HEK293 (cell line): ENCODE results near the gene XCL2.
"Not testable (repeated sequence)": the region's sequence is repeated elsewhere in the genome, so short reads cannot be mapped to it uniquely, and the experiment has no call there.

Source experiments
- CTCF ChIA-PET: fragments of 350-600 bp; formaldehyde crosslinking; extraction: SDS; loops from one replicate; lab custom pipeline; 2021; ENCODE audit warnings: antibody characterized with exemption; lab: Yijun Ruan, JAX
- POLR2A ChIA-PET: fragments of 300-600 bp; formaldehyde crosslinking; extraction: SDS; loops from one replicate; lab custom pipeline; 2020; ENCODE audit warnings: antibody characterized with exemption, inconsistent platforms; lab: Yijun Ruan, JAX
- H3K27ac ChIP-seq: fragments of 200-500 bp; sonication (Bioruptor generic); 2 replicates; pipeline ENCODE4 v1.5.1; 2014; ENCODE audit warnings: low read depth, low read length, control low read depth, inconsistent platforms; ENCODE audit errors: extremely low read depth
- H3K36me3 ChIP-seq, 2 experiments: fragments of 200-500 bp in 1 of 2; sonication (Bioruptor generic) in 1 of 2; 1 replicate in 1 of 2; 2 replicates in 1 of 2; pipeline ENCODE4 v1.5.1; 2014 to 2017; ENCODE audit warnings: inconsistent platforms in 2 of 2, low read length in 2 of 2; ENCODE audit not compliant: control insufficient read depth in 2 of 2, insufficient read depth in 1 of 2
- H3K4me1 ChIP-seq: fragments of 200-500 bp; sonication (Bioruptor generic); 2 replicates; pipeline ENCODE4 v1.5.1; 2014; ENCODE audit warnings: mild to moderate bottlenecking, low read length, inconsistent platforms; ENCODE audit not compliant: control insufficient read depth, insufficient read depth
- H3K4me3 ChIP-seq: 2 replicates; pipeline ENCODE4 v1.5.1; 2011; ENCODE audit warnings: low read depth, mild to moderate bottlenecking, control low read depth, low read length, moderate library complexity
- H3K9me3 ChIP-seq: fragments of 200-500 bp; sonication (Bioruptor generic); 2 replicates; pipeline ENCODE4 v1.5.1; 2014; ENCODE audit warnings: low read depth, low read length, inconsistent platforms; ENCODE audit not compliant: control insufficient read depth, insufficient read depth
- FEZF1 ChIP-seq: fragments of 450-650 bp; formaldehyde crosslinking; IDR thresholded peaks from 2 replicates; pipeline ENCODE4 v1.5.1; 2016; ENCODE audit warnings: missing biosample characterization, missing genetic modification characterization
- GLIS2 ChIP-seq: fragments of 450-650 bp; formaldehyde crosslinking; IDR thresholded peaks from 2 replicates; pipeline ENCODE4 v1.5.1; 2016; ENCODE audit warnings: missing biosample characterization, missing genetic modification characterization
- HOXC10 ChIP-seq: sonication (generic); formaldehyde crosslinking; IDR thresholded peaks from 2 replicates; pipeline ENCODE4 v1.8.1; 2023; ENCODE audit warnings: mild to moderate bottlenecking, missing genetic modification reagents
- IKZF3 ChIP-seq: fragments of 450-650 bp; IDR thresholded peaks from 2 replicates; pipeline ENCODE4 v1.5.0; 2018; ENCODE audit warnings: missing biosample characterization, mild to moderate bottlenecking, missing genetic modification characterization, moderate library complexity
- MYNN ChIP-seq: fragments of 450-650 bp; formaldehyde crosslinking; IDR thresholded peaks from 2 replicates; pipeline ENCODE4 v1.5.1; 2016; ENCODE audit warnings: missing biosample characterization, missing genetic modification characterization, borderline replicate concordance
- MZF1 ChIP-seq: fragments of 450-650 bp; formaldehyde crosslinking; IDR thresholded peaks from 2 replicates; pipeline ENCODE4 v1.5.1; 2017; ENCODE audit warnings: missing biosample characterization, missing genetic modification characterization, borderline replicate concordance
- YY1 ChIP-seq: fragments of 450-650 bp; formaldehyde crosslinking; IDR thresholded peaks from 2 replicates; pipeline ENCODE4 v1.5.1; 2018; ENCODE audit warnings: missing biosample characterization, missing genetic modification characterization
- ZBTB1 ChIP-seq: fragments of 450-650 bp; formaldehyde crosslinking; IDR thresholded peaks from 2 replicates; pipeline ENCODE4 v1.5.1; 2016; ENCODE audit warnings: missing biosample characterization, missing genetic modification characterization
- ZBTB26 ChIP-seq: fragments of 450-650 bp; formaldehyde crosslinking; optimal IDR thresholded peaks from 2 replicates; pipeline ENCODE3; 2016; ENCODE audit warnings: missing biosample characterization, mild to moderate bottlenecking, missing genetic modification characterization
- ZFHX2 ChIP-seq: fragments of 450-650 bp; formaldehyde crosslinking; conservative IDR thresholded peaks from 2 replicates; pipeline ENCODE4 v1.5.1; 2016; ENCODE audit warnings: missing biosample characterization, missing genetic modification characterization
- ZFP69B ChIP-seq: fragments of 450-650 bp; formaldehyde crosslinking; IDR thresholded peaks from 2 replicates; pipeline ENCODE4 v1.5.1; 2016; ENCODE audit warnings: missing biosample characterization, missing genetic modification characterization
- ZIC2 ChIP-seq: fragments of 450-650 bp; formaldehyde crosslinking; IDR thresholded peaks from 2 replicates; pipeline ENCODE4 v1.5.1; 2016; ENCODE audit warnings: missing biosample characterization, missing genetic modification characterization
- ZNF174 ChIP-seq: fragments of 450-650 bp; formaldehyde crosslinking; IDR thresholded peaks from 2 replicates; pipeline ENCODE4 v1.5.0; 2017; ENCODE audit warnings: missing biosample characterization, mild to moderate bottlenecking, missing genetic modification characterization
- ZNF221 ChIP-seq: fragments of 450-650 bp; formaldehyde crosslinking; IDR thresholded peaks from 2 replicates; pipeline ENCODE4 v1.5.1; 2017; ENCODE audit warnings: missing biosample characterization, missing genetic modification characterization, borderline replicate concordance
- ZNF324 ChIP-seq: fragments of 450-650 bp; formaldehyde crosslinking; IDR thresholded peaks from 2 replicates; pipeline ENCODE4 v1.5.1; 2016; ENCODE audit warnings: missing biosample characterization, missing genetic modification characterization
- ZNF350 ChIP-seq: fragments of 450-650 bp; formaldehyde crosslinking; IDR thresholded peaks from 2 replicates; pipeline ENCODE4 v1.5.0; 2017; ENCODE audit warnings: missing biosample characterization, mild to moderate bottlenecking, missing genetic modification characterization
- ZNF48 ChIP-seq: fragments of 450-650 bp; formaldehyde crosslinking; IDR thresholded peaks from 2 replicates; pipeline ENCODE4 v1.5.1; 2016; ENCODE audit warnings: missing biosample characterization, missing genetic modification characterization
- ZNF501 ChIP-seq: fragments of 450-650 bp; formaldehyde crosslinking; IDR thresholded peaks from 2 replicates; pipeline ENCODE4 v1.5.1; 2016; ENCODE audit warnings: missing biosample characterization, missing genetic modification characterization
- ZNF623 ChIP-seq: fragments of 450-650 bp; formaldehyde crosslinking; IDR thresholded peaks from 2 replicates; pipeline ENCODE4 v1.5.1; 2016; ENCODE audit warnings: missing biosample characterization, missing genetic modification characterization
- ZNF654 ChIP-seq: fragments of 450-650 bp; formaldehyde crosslinking; IDR thresholded peaks from 2 replicates; pipeline ENCODE4 v1.5.1; 2016; ENCODE audit warnings: low read depth, missing biosample characterization, missing genetic modification characterization
- ZNF660 ChIP-seq: fragments of 450-650 bp; IDR thresholded peaks from 2 replicates; pipeline ENCODE4 v1.5.1; 2018; ENCODE audit warnings: missing biosample characterization, mild to moderate bottlenecking, missing genetic modification characterization
- ZNF670 ChIP-seq: fragments of 450-650 bp; formaldehyde crosslinking; IDR thresholded peaks from 2 replicates; pipeline ENCODE4 v1.5.1; 2016; ENCODE audit warnings: missing biosample characterization, missing genetic modification characterization, low read depth
- ZNF707 ChIP-seq: fragments of 450-650 bp; formaldehyde crosslinking; IDR thresholded peaks from 2 replicates; pipeline ENCODE4 v1.5.1; 2016; ENCODE audit warnings: missing biosample characterization, missing genetic modification characterization
- ZNF785 ChIP-seq: fragments of 450-650 bp; formaldehyde crosslinking; IDR thresholded peaks from 2 replicates; pipeline ENCODE4 v1.5.1; 2016; ENCODE audit warnings: missing biosample characterization, missing genetic modification characterization
- ZNF791 ChIP-seq: fragments of 450-650 bp; formaldehyde crosslinking; IDR thresholded peaks from 2 replicates; pipeline ENCODE4 v1.5.1; 2016; ENCODE audit warnings: missing biosample characterization, missing genetic modification characterization
- ZNF843 ChIP-seq: fragments of 450-650 bp; formaldehyde crosslinking; IDR thresholded peaks from 2 replicates; pipeline ENCODE4 v1.5.1; 2016; ENCODE audit warnings: missing biosample characterization, missing genetic modification characterization

Gene XCL2

GRCh38 chr1:168574234-168574633 is 30.4 kb upstream of the XCL2 start:
- H3K9me3 ChIP-seq, H3K27ac ChIP-seq, H3K36me3 ChIP-seq, POLR2A ChIA-PET, H3K4me3 ChIP-seq, H3K4me1 ChIP-seq: not testable (repeated sequence)
- TF ChIP-seq ZNF654 (peak; percentile 43), ZNF660 (tag by site-specific recombination) (peak; percentile 53; the same call in 1 of the 2 replicates), MZF1 (tag by site-specific recombination) (peak; percentile 94; the same call in 1 of the 2 replicates)
- CTCF ChIA-PET, result interaction anchor here (0.7 to 1.2 kb wide), 5 partner anchors 232 to 1393 kb away, joined by 3 to 5 read pairs (median 3); no protein-coding TSS in a partner anchor

- Histone ChIP-seq H3K4me1 (no peaks in the 10 kb centered on the region), H3K9me3 (no peaks in the 10 kb centered on the region), H3K36me3 (no peaks in the 10 kb centered on the region), H3K4me3 (no peak overlapping the region), H3K27ac (no peak overlapping the region)
- TF ChIP-seq ZFHX2 (no peak), ZNF174 (tag by site-specific recombination) (no peak), GLIS2 (tag by site-specific recombination) (no peak), ZNF501 (tag by site-specific recombination) (no peak), ZBTB26 (tag by site-specific recombination) (no peak), ZNF707 (tag by site-specific recombination) (no peak), ZIC2 (tag by site-specific recombination) (no peak), ZNF785 (tag by site-specific recombination) (no peak)
- ChIA-PET POLR2A (no interaction called here), CTCF (interaction anchor here (1.0 kb wide), 1 partner anchor 133 kb away, joined by 3 read pairs; no protein-coding TSS in a partner anchor)
Observed at GRCh38 chr1:168572633-168573032, 28.8 kb upstream of the XCL2 start.

- H3K4me3 ChIP-seq, result no peak overlapping the region
- H3K36me3 ChIP-seq, result no peaks in the 10 kb centered on the region
- H3K27ac ChIP-seq, result no peak overlapping the region
- H3K9me3 ChIP-seq, result no peaks in the 10 kb centered on the region
- peaks cover 8% of the 10 kb centered on the region for H3K4me1 ChIP-seq
- CTCF ChIA-PET, result interaction anchor here (0.7 to 1.5 kb wide), 4 partner anchors 130 to 228 kb away, joined by 3 to 6 read pairs (median 4); no protein-coding TSS in a partner anchor
- TF ChIP-seq YY1 (no peak), ZNF350 (no peak), ZNF791 (tag by site-specific recombination) (no peak), ZNF623 (tag by site-specific recombination) (no peak)
- TF ChIP-seq, all 188 proteins: peak for 0
- POLR2A ChIA-PET, result no interaction called here
Observed at GRCh38 chr1:168570652-168571051, 26.9 kb upstream of the XCL2 start.

GRCh38 chr1:168568346-168568745 is 24.5 kb upstream of the XCL2 start:
- Histone ChIP-seq H3K4me1 (peaks cover 16% of the 10 kb centered on the region), H3K4me3 (no peak overlapping the region), H3K36me3 (no peaks in the 10 kb centered on the region), H3K9me3 (no peaks in the 10 kb centered on the region), H3K27ac (no peak overlapping the region)
- ChIA-PET POLR2A (no interaction called here), CTCF (interaction anchor here (0.8 to 1.3 kb wide), 3 partner anchors 10 to 226 kb away, joined by 4 to 11 read pairs (median 6); no protein-coding TSS in a partner anchor)
- TF ChIP-seq ZNF324, result no peak
- TF ChIP-seq ZBTB1 (tag by site-specific recombination), result no peak
- TF ChIP-seq MYNN (tag by site-specific recombination), result no peak
- TF ChIP-seq ZNF843 (tag by site-specific recombination), result no peak
- TF ChIP-seq ZFP69B (tag by site-specific recombination), result no peak
- TF ChIP-seq FEZF1 (tag by site-specific recombination), result no peak
- no peak for TF ChIP-seq ZNF48 (tag by site-specific recombination)
- TF ChIP-seq IKZF3 (tag by site-specific recombination), result no peak
- TF ChIP-seq HOXC10 (CRISPR knock-in tag), result no peak
- TF ChIP-seq ZNF670 (tag by site-specific recombination), result no peak
- TF ChIP-seq ZNF221 (tag by site-specific recombination), result no peak
